Stimulated activated naive CD8-positive, alpha-beta T cell treated with anti-CD3 and anti-CD28 coated beads, Interleukin-15, Interleukin-2, amounts not matched to agents 100 U/mL and 50 U/mL, for 24 hours (primary cell): Measurements from ENCODE around the gene ANKRD23.
"Not testable (repeated sequence)": the region's sequence is repeated elsewhere in the genome, so short reads cannot be mapped to it uniquely, and the experiment has no call there.

ENCODE experiments used
- ATAC-seq: fragments of 150-1000 bp; cut with Tn5 transposase; one replicate; pipeline ENCODE4 v1.10.0; 2021
- DNase-seq: peaks from one replicate; pipeline ENCODE4 v3.0.0; 2021

Gene ANKRD23

GRCh38 chr2:96798733-96799622, 44.8 kb downstream of the ANKRD23 start:
- DNase-seq = no peak
- ATAC-seq = no peak

GRCh38 chr2:96797066-96797625, 46.7 kb downstream of the ANKRD23 start:
- no peak for ATAC-seq
- DNase-seq = no peak

GRCh38 chr2:96796497-96796896, 47.3 kb downstream of the ANKRD23 start:
- DNase-seq = not testable (repeated sequence)

GRCh38 chr2:96795076-96795475, 48.7 kb downstream of the ANKRD23 start:
- DNase-seq = no peak
- no peak for ATAC-seq

More at GRCh38 chr2:96796497-96796896, 47.3 kb downstream of the ANKRD23 start:
- not testable (repeated sequence) for ATAC-seq

GRCh38 chr2:96792772-96793749, 50.8 kb downstream of the ANKRD23 start:
- ATAC-seq (no peak), DNase-seq (no peak)

GRCh38 chr2:96789245-96789617, 54.6 kb downstream of the ANKRD23 start:
- ATAC-seq (no peak), DNase-seq (no peak)

GRCh38 chr2:96788442-96789244, 55.2 kb downstream of the ANKRD23 start:
- ATAC-seq = no peak
- no peak for DNase-seq
